K562 (cell line): ENCODE results near the gene SLC26A8. TPM values are rescaled to one million over a fixed set of nuclear protein-coding genes. Genes with fewer than 3 reads are reported as not detected.

Source experiments
- ATF3 ChIP-seq, 2 experiments: fragments of 450-650 bp in 1 of 2; sonication (generic) in 1 of 2; formaldehyde crosslinking in 1 of 2; IDR thresholded peaks in 1 of 2; conservative IDR thresholded peaks in 1 of 2; 2 replicates each; pipeline versions ENCODE4 v1.6.1 to v1.8.1; 2016 to 2023; ENCODE audit warnings: mild to moderate bottlenecking in 2 of 2, moderate library complexity in 2 of 2, inconsistent platforms in 1 of 2, missing genetic modification reagents in 1 of 2
- ATF6 ChIP-seq: sonication (generic); formaldehyde crosslinking; IDR thresholded peaks from 2 replicates; pipeline ENCODE4 v1.4.0; 2020; ENCODE audit warnings: mild to moderate bottlenecking, missing genetic modification reagents
- FOSL1 ChIP-seq: fragments of 200-800 bp; sonication (Bioruptor generic); conservative IDR thresholded peaks from 2 replicates; pipeline ENCODE4 v1.6.1; 2016; ENCODE audit warnings: missing genetic modification characterization, missing compliant biosample characterization
- GATAD2B ChIP-seq: fragments of 450-650 bp; IDR thresholded peaks from 2 replicates; pipeline ENCODE4 v1.6.1; 2017; ENCODE audit warnings: mild to moderate bottlenecking, borderline replicate concordance
- MYBL2 ChIP-seq, 2 experiments: fragments of 450-650 bp in 1 of 2; sonication (generic) in 1 of 2; formaldehyde crosslinking in 1 of 2; IDR thresholded peaks; 2 replicates each; pipeline versions ENCODE4 v1.6.1 to v1.8.1; 2017 to 2022; ENCODE audit warnings: borderline replicate concordance in 1 of 2, inconsistent platforms in 1 of 2, low read depth in 1 of 2, mild to moderate bottlenecking in 1 of 2, missing genetic modification reagents in 1 of 2, moderate library complexity in 1 of 2
- NBN ChIP-seq: fragments of 450-650 bp; IDR thresholded peaks from 2 replicates; pipeline ENCODE4 v1.6.1; 2016; ENCODE audit warnings: low read depth, mild to moderate bottlenecking
- TAF9B ChIP-seq: fragments of 450-650 bp; IDR thresholded peaks from 2 replicates; pipeline ENCODE4 v1.6.1; 2018; ENCODE audit warnings: mild to moderate bottlenecking; ENCODE audit not compliant: partially characterized antibody
- ZBTB9 ChIP-seq: fragments of 450-650 bp; formaldehyde crosslinking; IDR thresholded peaks from 2 replicates; pipeline ENCODE4 v1.4.0; 2020; ENCODE audit warnings: mild to moderate bottlenecking, moderate library complexity
- ZHX1 ChIP-seq: fragments of 150-350 bp; conservative IDR thresholded peaks from 2 replicates; pipeline ENCODE4 v1.6.1; 2014; ENCODE audit warnings: low read length
- ZNF224 ChIP-seq: sonication (generic); formaldehyde crosslinking; IDR thresholded peaks from 2 replicates; pipeline ENCODE4 v1.8.0; 2022; ENCODE audit warnings: mild to moderate bottlenecking, missing genetic modification reagents
- ZNF445 ChIP-seq: fragments of 250-450 bp; sonication (Bioruptor Pico); IDR thresholded peaks from 2 replicates; pipeline ENCODE4 v1.4.0; 2020; ENCODE audit warnings: low read depth, mild to moderate bottlenecking, moderate library complexity
- ZNF57 ChIP-seq: fragments of 450-650 bp; formaldehyde crosslinking; IDR thresholded peaks from 2 replicates; pipeline ENCODE4 v1.4.0; 2020; ENCODE audit warnings: mild to moderate bottlenecking, moderate library complexity
- polyA plus RNA-seq, 8 experiments: library from polyadenylated mRNA; depleted of rRNA in 4 of 8; stranded (reverse) in 5 of 8; unstranded in 3 of 8; fragments of >200 nt; fragmentation: Nextera tagmentation in 2 of 8; fragmentation: Illumina TruSeq in 1 of 8; extraction: Ambion mirVana in 2 of 8; extraction: Trizol in 1 of 8; gene quantifications; 2 replicates each; pipeline versions ENCODE4 v1.2.1 to v1.2.3, GENCODE V29; 2011 to 2014; ENCODE audit warnings: inconsistent platforms in 1 of 8, missing spikeins in 1 of 8
- total RNA-seq, 7 experiments: library from RNA; depleted of rRNA in 6 of 7; stranded (reverse); fragments of >200 nt in 6 of 7; fragmentation: Illumina TruSeq in 2 of 7; extraction: Trizol in 2 of 7; gene quantifications; 2 replicates each; pipeline versions ENCODE4 v1.2.1 to v1.2.3, GENCODE V29; 2011 to 2021; ENCODE audit warnings: low replicate concordance in 1 of 7

SLC26A8 gene
- total and polyA plus RNA-seq, 9 of the 15 experiments (the other 6 are each of a cell fraction or from before 2014, with no cell fraction given), result not detected

GRCh38 chr6:36025932-36026327, 1.5 kb upstream of the SLC26A8 start (continued):
- TF ChIP-seq FOSL1 (tag) (peak; percentile 74), TAF9B (no peak), ZHX1 (no peak), ZNF445 (CRISPR knock-in tag) (no peak), NBN (0 out of 2 replicates have a peak, but pooled peaks have one; percentile 6), ZNF57 (CRISPR knock-in tag) (no peak), ATF6 (CRISPR knock-in tag) (0 out of 2 replicates have a peak, but pooled peaks have one; percentile 64), ZNF224 (CRISPR knock-in tag) (no peak), ATF3 (IDR thresholded peaks at IDR 0.05) (0 out of 2 replicates have a peak, but pooled peaks have one; percentile 0), ATF3 (CRISPR knock-in tag; conservative IDR thresholded peaks at IDR 0.05) (no peak), GATAD2B (peak; percentile 4; the same call in 1 of the 2 replicates), ZBTB9 (no peak), MYBL2 (IDR thresholded peaks at IDR 0.05; ENCODE audit: low read depth) (no peak), MYBL2 (CRISPR knock-in tag; IDR thresholded peaks at IDR 0.05; ENCODE audit: borderline replicate concordance) (no peak)
